ENCODE results near the gene ALB.

ALB gene

DNA sequence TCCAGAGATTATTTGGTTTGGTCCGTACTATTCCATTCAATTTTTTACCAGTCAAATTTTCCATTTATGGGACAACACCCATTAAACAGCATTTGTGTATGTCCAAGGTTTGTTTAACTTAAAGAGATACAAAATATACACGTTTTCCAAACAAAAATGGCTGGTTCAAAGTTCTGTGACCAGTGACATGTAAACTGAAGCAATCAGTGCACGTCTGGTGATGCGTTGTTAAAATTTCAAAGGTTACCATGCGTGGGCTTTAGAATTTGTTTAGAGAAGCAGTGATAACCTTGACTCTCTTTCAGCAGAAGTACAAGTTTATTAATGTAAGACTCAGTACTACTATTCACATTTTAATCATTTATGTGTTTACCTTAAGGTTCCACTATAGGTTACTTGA, 25.2 kb upstream of the ALB start:
- ATAC-seq (ENCODE audit: low read depth), result no peak
- TF ChIP-seq, protein P1, sequence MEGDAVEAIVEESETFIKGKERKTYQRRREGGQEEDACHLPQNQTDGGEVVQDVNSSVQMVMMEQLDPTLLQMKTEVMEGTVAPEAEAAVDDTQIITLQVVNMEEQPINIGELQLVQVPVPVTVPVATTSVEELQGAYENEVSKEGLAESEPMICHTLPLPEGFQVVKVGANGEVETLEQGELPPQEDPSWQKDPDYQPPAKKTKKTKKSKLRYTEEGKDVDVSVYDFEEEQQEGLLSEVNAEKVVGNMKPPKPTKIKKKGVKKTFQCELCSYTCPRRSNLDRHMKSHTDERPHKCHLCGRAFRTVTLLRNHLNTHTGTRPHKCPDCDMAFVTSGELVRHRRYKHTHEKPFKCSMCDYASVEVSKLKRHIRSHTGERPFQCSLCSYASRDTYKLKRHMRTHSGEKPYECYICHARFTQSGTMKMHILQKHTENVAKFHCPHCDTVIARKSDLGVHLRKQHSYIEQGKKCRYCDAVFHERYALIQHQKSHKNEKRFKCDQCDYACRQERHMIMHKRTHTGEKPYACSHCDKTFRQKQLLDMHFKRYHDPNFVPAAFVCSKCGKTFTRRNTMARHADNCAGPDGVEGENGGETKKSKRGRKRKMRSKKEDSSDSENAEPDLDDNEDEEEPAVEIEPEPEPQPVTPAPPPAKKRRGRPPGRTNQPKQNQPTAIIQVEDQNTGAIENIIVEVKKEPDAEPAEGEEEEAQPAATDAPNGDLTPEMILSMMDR (IDR thresholded peaks at IDR 0.05; ENCODE audit: poor library complexity, severe bottlenecking), result no peak
- Histone ChIP-seq H3K27ac (ENCODE audit: poor library complexity, severe bottlenecking) (no peak overlapping the region), H3K36me3 (ENCODE audit: low read depth) (no peaks in the 10 kb centered on the region), H3K9me3 (ENCODE audit: severe bottlenecking) (no peaks in the 10 kb centered on the region), H3K27me3 (ENCODE audit: insufficient read depth, poor library complexity, severe bottlenecking) (no peaks in the 10 kb centered on the region), H3K4me3 (ENCODE audit: severe bottlenecking) (no peak overlapping the region), H3K4me1 (ENCODE audit: insufficient read depth, poor library complexity, severe bottlenecking) (no peaks in the 10 kb centered on the region)
- DNase-seq (ENCODE audit: low spot score), result no peak

DNA sequence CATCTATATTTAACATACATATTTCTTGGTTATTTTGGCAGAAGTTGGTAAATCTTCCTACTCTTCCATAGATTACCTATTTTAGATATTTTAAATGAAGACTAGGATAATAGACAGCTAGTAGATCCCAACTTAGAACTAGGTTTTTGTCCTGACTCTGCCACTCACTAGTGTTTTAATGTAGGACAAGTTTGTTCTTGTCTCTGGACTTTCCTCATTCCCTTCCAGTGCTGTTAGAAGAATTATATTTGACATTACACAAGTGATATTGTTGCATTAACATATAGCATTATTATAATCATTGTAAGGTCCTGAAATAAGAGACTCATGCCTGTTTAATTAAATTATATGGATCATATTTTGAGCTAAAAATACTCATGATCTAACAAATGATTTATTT, 24.1 kb upstream of the ALB start:
- Histone ChIP-seq H3K4me1 (ENCODE audit: insufficient read depth, poor library complexity, severe bottlenecking) (no peaks in the 10 kb centered on the region), H3K4me3 (ENCODE audit: severe bottlenecking) (no peak overlapping the region), H3K36me3 (ENCODE audit: low read depth) (no peaks in the 10 kb centered on the region), H3K9me3 (ENCODE audit: severe bottlenecking) (no peaks in the 10 kb centered on the region), H3K27ac (ENCODE audit: poor library complexity, severe bottlenecking) (no peak overlapping the region), H3K27me3 (ENCODE audit: insufficient read depth, poor library complexity, severe bottlenecking) (no peaks in the 10 kb centered on the region)
- TF ChIP-seq, protein P1 (IDR thresholded peaks at IDR 0.05; ENCODE audit: poor library complexity, severe bottlenecking), result no peak
- ATAC-seq (ENCODE audit: low read depth) (no peak), DNase-seq (ENCODE audit: low spot score) (no peak)

DNA sequence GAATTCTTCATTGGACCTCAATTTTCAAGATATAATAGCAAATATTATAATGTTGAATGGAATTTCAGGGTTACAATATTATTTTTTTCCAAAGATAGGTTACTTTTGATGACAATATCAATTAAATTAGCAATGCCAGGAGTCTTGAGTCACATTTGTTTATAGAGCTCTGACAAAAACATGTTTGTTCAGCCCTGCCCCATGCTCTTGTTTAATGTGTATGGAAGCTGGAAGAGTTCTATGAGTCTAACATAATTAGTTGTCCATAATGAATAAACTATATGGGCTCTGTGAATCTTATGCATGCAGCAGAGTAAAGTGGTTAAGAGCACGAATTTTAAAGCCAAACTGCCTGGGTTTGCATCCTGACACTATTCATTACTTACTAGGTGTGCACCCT, 22.9 kb upstream of the ALB start:
- no peaks in the 10 kb centered on the region for H3K27me3 ChIP-seq (ENCODE audit: insufficient read depth, poor library complexity, severe bottlenecking)
- H3K27ac ChIP-seq (ENCODE audit: poor library complexity, severe bottlenecking), result no peak overlapping the region
- no peaks in the 10 kb centered on the region for H3K36me3 ChIP-seq (ENCODE audit: low read depth)
- no peak for DNase-seq (ENCODE audit: low spot score)
- TF ChIP-seq, protein P1 (IDR thresholded peaks at IDR 0.05; ENCODE audit: poor library complexity, severe bottlenecking), result no peak
- H3K4me3 ChIP-seq (ENCODE audit: severe bottlenecking), result no peak overlapping the region
- H3K9me3 ChIP-seq (ENCODE audit: severe bottlenecking), result no peaks in the 10 kb centered on the region
- ATAC-seq (ENCODE audit: low read depth), result no peak
- H3K4me1 ChIP-seq (ENCODE audit: insufficient read depth, poor library complexity, severe bottlenecking), result no peaks in the 10 kb centered on the region

DNA sequence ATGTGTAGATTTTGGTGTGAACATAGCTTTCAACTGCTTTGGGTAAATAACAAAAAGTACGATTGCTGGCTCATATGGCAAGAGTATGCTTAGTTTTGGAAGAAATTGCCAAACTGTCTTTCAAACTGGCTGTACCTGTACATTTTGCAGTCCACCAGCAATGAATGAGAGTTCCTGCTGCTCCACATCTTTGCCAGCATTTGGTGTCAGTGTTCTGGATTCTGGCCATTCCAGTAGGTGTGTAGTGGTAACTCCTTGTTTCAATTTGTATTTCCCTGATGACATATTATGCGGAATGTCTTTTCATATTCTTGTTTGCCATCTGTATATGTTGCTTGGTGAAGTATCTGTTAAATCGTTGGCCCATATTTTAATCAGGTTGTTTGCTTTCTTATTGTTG, 20.6 kb upstream of the ALB start:
- no peak overlapping the region for H3K27ac ChIP-seq (ENCODE audit: poor library complexity, severe bottlenecking)
- H3K4me1 ChIP-seq (ENCODE audit: insufficient read depth, poor library complexity, severe bottlenecking), result no peaks in the 10 kb centered on the region
- TF ChIP-seq, protein P1 (IDR thresholded peaks at IDR 0.05; ENCODE audit: poor library complexity, severe bottlenecking), result no peak
- H3K36me3 ChIP-seq (ENCODE audit: low read depth), result no peaks in the 10 kb centered on the region
- no peaks in the 10 kb centered on the region for H3K9me3 ChIP-seq (ENCODE audit: severe bottlenecking)
- ATAC-seq (ENCODE audit: low read depth) (no peak), DNase-seq (ENCODE audit: low spot score) (no peak)
- H3K4me3 ChIP-seq (ENCODE audit: severe bottlenecking), result no peak overlapping the region
- H3K27me3 ChIP-seq (ENCODE audit: insufficient read depth, poor library complexity, severe bottlenecking), result no peaks in the 10 kb centered on the region

DNA sequence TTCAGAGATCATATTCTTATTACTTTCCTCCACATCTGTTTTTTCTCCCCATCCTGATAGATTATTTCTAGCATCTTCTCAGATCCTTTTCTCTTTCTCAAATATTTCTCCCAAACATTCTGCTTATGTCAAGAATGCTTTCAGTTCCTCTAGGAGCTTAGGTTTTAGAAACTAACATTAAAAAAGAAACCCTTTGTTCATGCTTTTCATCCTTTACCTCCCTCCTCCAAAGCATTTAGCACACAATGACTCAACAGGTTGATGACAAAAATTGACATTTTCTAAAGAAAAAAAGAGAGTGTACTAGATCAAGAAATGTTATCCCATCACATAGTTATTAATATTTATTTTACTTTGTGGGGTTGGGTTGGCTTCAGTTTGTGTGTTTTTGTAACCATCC, 16.5 kb upstream of the ALB start:
- H3K4me3 ChIP-seq (ENCODE audit: severe bottlenecking), result no peak overlapping the region
- DNase-seq (ENCODE audit: low spot score) (no peak), ATAC-seq (ENCODE audit: low read depth) (no peak)
- no peaks in the 10 kb centered on the region for H3K9me3 ChIP-seq (ENCODE audit: severe bottlenecking)
- H3K27ac ChIP-seq (ENCODE audit: poor library complexity, severe bottlenecking), result no peak overlapping the region
- no peaks in the 10 kb centered on the region for H3K27me3 ChIP-seq (ENCODE audit: insufficient read depth, poor library complexity, severe bottlenecking)
- H3K4me1 ChIP-seq (ENCODE audit: insufficient read depth, poor library complexity, severe bottlenecking), result no peaks in the 10 kb centered on the region
- TF ChIP-seq, protein P1 (IDR thresholded peaks at IDR 0.05; ENCODE audit: poor library complexity, severe bottlenecking), result no peak
- H3K36me3 ChIP-seq (ENCODE audit: low read depth), result no peaks in the 10 kb centered on the region

Data from RWPE2 (cell line).